ENCODE results near the gene UBR4.
A peak's percentile ranks its signal among the peaks of the same experiment; 100 is the strongest.

UBR4 gene

DNA sequence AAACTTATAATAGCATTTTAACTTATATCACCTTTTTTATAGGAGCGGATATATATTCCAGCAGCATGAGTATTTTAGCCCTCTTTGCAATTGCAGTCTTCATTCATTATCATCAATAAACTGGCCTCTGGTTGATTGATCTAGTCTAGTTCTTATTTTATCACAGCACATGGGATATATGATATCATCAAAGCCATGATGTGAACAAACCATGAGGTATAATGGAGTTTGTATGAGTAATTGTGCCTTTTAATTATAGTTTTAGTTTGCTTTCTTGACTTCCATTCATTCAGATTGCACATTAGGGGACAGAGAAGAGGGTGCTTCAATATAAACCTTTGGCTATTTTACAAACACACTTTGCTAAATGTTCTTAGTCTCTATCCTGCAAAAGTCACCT lies 3.5 kb upstream of the UBR4 start:
- no peak for DNase-seq (ENCODE audit: extremely low read depth, low read depth)
- TF ChIP-seq, protein P1, sequence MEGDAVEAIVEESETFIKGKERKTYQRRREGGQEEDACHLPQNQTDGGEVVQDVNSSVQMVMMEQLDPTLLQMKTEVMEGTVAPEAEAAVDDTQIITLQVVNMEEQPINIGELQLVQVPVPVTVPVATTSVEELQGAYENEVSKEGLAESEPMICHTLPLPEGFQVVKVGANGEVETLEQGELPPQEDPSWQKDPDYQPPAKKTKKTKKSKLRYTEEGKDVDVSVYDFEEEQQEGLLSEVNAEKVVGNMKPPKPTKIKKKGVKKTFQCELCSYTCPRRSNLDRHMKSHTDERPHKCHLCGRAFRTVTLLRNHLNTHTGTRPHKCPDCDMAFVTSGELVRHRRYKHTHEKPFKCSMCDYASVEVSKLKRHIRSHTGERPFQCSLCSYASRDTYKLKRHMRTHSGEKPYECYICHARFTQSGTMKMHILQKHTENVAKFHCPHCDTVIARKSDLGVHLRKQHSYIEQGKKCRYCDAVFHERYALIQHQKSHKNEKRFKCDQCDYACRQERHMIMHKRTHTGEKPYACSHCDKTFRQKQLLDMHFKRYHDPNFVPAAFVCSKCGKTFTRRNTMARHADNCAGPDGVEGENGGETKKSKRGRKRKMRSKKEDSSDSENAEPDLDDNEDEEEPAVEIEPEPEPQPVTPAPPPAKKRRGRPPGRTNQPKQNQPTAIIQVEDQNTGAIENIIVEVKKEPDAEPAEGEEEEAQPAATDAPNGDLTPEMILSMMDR (IDR thresholded peaks at IDR 0.05; ENCODE audit: low read depth, low read length) = no peak

DNA sequence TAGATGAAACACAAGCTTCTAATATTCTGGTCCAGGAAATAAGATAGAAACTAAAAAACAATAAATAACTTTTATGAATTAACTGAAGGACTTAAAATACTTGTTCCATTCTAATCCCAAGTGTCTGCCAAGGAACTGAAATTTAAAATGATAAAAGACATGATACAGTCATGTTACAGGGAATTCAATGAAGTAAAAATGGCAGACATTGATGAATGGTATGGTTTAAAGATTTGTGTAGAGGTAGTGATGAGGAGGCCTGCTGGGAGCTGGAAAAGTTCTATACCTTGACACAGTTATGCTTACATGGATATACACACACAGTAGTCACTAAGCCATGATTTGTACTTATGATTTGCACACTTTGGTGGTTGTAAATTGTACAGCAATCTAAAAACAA lies 2.1 kb upstream of the UBR4 start:
- TF ChIP-seq, protein P1 (IDR thresholded peaks at IDR 0.05; ENCODE audit: low read depth, low read length) = no peak
- DNase-seq (ENCODE audit: extremely low read depth, low read depth) = no peak

DNA sequence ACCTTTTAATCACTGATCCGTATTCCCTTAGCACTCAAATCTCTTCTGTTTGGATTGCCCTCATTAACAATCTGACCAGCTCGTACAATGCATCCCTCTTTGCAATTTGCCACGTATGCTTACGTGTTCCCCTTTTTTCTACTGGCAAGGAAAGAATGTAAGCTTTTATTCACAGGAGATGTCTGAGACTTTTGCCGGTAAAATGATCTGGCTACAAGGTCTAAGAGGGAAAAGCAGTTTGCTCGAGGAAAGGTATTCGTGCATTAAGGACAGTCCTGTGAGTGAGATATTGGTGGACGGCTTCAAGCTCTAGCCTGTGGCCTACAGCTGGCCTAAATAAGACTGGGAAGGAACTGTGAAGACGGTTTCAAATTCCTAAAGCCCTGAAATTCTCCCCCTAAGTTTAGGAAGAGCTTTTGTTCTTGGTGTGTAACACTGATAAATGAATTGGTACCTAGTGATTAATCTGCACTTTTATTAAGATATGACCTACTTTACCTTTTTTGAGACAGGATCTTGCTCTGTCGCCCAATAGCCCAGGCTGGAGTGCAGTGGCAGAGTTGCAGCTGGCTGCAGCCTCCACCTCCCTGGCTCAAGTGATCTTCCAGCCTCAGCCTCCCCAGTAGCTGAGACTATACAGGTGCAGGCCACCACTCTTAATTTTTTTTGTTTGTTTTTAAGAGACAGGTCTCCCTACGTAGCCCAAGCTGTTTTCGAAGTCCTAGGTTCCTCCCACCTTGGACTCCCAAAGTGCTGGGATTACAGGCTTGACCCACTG lies 895 bp upstream of the UBR4 start:
- TF ChIP-seq, protein P1 (IDR thresholded peaks at IDR 0.05; ENCODE audit: low read depth, low read length) = no peak
- no peak for DNase-seq (ENCODE audit: extremely low read depth, low read depth)

DNA sequence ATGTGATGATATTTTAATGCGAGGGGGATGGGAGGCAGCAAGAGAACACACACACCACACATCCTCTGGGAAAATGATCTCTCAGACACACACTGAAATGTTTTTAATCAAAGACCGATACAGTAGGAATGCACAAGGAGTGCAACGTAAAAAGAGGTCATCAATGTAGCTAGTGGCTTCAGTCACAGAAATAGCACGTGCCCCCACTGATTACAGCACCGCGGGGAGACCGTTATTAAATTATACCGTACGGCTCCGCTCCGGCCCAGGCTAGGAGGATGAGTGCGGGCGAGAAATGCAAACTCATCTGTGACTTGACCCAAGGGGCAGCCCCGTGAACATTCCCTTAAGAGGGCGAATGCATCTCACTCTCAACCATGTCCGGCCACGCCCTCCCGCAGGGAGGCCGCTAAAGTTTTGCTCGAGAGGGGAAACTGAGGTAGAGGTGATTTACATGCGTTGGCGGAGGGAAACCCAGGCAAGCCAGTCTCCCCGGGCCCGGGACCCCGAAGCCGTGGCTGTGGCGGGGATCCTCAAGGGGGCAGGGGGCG lies 552 bp downstream of the UBR4 start:
- TF ChIP-seq, protein P1 (IDR thresholded peaks at IDR 0.05; ENCODE audit: low read depth, low read length) = no peak
- peak; percentile 12 for DNase-seq (ENCODE audit: extremely low read depth, low read depth)

DNA sequence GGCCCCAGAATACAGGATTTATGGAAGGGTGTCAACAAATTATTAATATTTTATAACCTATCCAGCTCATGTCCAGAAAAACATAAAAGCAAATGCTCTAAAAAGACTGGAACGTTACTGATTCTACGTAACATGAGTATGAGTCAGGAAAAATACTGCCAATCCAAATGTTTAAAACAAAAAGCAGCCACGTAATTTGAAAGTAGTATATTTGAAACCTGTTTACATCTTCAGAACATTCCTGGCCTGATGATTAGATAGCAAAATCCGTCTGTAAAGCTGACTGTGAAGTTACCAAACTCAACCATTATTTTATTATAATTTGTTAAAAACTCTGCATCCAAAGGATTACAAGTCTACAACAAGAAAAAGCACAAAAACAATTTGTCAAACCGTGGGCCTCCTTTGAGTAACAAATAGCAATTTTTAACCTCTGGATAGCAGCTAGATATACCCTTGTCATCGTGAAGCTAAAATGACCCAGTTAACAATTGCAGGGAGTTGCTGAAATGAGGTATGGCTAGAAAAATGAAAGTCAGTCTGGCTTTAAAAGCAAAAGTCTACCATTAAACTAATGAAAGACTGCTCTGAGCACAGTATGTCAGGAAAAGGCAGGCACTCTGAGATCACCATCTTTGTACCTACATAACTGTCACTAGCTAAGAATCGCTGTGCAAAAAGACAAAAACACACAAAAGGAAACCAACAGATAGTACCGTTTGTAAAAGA lies 1.2 kb downstream of the UBR4 start:
- peak; percentile 37 for DNase-seq (ENCODE audit: extremely low read depth, low read depth)
- TF ChIP-seq, protein P1 (IDR thresholded peaks at IDR 0.05; ENCODE audit: low read depth, low read length) = no peak

DNA sequence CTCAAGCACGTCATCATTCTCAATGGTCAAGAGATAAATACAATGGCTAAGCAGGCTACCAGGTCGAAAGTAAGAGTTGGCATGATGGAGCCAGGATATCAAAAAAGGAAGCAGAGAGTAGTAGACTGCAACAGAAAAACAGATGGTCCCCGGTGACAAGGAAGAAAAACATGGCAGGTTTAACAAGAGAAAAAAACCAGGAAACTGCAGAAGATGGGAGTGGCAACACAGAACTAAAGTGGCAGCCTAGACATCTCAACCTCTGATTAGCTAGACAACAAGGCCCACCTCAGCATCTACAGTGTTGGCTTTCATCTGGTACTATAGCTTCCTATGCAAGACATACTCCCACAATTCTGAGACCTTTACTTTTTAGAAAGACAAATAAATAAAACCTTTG lies 3.1 kb downstream of the UBR4 start:
- TF ChIP-seq, protein P1 (IDR thresholded peaks at IDR 0.05; ENCODE audit: low read depth, low read length) = no peak
- no peak for DNase-seq (ENCODE audit: extremely low read depth, low read depth)

DNA sequence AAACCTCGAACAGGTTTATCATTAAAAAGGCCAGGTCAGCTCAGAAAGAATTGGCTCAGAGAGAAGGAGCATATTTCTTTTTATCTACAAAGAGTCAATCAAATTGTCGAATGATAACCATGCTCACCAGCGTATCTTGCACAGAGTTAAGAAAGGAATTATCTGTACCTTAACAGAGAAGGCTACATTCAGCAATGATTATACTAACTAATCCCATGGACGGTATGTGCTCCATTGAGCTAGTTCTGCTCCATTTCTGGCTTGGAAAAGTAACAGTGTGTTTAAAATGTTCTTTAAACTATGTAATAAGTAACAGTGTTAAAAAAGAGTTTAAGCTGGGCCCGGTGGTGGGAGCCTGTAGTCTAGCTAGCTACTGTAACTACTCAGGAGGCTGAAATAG lies 4.2 kb downstream of the UBR4 start:
- TF ChIP-seq, protein P1 (IDR thresholded peaks at IDR 0.05; ENCODE audit: low read depth, low read length) = no peak
- DNase-seq (ENCODE audit: extremely low read depth, low read depth) = no peak

Measured in AG09319 (cell line).